COLO668 (cell line): ENCODE results near the gene ATP2B1.

Source experiments
- DNase-seq: peaks from one replicate; lab custom pipeline; 2025; ENCODE audit not compliant: unreplicated experiment; lab: John Stamatoyannopoulos, UW

Gene ATP2B1

DNA sequence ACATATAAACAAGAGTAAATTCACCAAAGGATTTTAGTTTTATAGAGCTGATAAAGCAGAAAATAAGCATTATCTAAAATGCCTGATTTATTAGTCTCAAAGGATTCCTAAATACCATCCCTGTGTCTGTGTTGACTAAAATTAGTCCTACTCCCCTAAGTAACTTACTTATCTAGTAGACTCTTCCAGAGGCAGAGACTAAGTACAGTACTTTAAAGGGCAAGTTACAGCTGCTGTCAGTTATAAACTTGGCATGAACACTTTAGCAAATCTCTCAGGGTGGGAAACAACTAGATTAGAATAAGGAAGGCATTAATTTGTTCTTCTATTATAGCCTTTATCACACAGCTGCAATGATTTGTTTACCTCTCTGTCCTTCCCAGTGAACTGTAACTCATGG is 46.0 kb downstream of the ATP2B1 start:
- DNase-seq = no peak

DNA sequence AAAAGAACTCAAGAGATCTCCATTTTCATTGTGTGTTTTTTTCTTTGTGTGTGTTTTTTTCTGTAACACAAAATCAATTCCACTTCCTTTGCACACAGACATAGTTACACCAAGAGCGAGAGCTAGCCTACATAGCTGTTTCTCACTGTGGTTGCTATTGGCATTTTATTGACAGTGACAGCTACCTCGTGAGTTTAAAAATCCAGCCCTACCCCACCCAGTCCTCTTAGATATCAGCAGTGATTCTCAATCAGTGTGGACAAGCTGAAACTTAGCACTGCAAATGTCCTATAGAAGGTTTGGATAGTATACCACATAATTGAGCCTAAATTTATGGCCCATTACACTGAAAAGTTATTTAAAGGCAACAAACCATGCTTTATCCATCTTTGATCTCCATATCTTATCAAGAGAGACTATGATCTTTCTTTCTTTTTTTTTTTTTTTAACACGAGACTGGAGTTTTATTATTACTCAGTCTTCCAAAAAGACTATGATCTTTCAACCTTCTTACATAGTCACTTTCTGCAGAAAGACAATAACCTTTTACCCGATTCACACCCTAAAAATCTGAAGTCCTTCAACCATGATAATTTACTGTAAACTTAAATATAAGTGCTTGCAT is 46.8 kb downstream of the ATP2B1 start:
- no peak for DNase-seq

- DNase-seq = no peak
Observed at GRCh38 chr12:89657739-89658138, 50.9 kb downstream of the ATP2B1 start.

GRCh38 chr12:89657066-89657465 is 51.6 kb downstream of the ATP2B1 start:
- no peak for DNase-seq

DNA sequence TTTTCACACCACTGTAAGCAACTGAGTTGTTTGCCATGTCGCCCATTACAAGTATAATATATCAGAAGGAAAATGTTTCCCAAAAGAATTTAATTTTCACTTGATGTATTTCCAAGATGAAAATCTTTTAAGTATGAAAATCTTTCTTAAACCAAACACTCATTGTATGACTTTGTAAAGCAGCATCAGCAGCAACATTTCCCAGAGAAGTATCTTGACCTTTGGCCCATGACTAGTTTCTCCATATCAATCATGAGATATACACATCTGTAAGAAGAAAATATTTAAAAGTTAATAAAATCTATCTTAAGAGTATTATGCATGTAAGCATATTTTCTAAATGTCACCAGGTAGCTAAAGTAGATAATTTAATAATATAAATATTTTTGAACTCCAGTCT is 52.8 kb downstream of the ATP2B1 start:
- no peak for DNase-seq

DNA sequence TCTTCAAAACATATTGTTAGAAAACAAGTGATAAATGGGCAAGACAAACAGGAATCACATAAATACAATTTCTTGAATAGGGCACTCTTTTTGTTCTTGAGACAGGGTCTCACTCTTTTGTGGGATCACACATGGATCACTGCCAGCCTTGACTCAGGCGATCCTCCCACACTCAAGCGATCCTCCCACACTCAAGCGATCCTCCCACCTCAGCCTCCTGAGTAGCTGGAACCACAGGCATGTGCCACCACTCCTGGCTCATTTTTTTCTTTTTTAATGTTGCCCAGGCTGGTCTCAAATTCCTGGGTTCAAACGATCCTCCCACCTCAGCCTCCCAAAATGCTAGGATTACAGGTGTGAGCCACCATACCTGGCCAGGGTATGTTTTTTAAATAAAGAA is 57.4 kb downstream of the ATP2B1 start:
- DNase-seq = no peak

GRCh38 chr12:89650239-89650638 is 58.4 kb downstream of the ATP2B1 start:
- DNase-seq = no peak

DNA sequence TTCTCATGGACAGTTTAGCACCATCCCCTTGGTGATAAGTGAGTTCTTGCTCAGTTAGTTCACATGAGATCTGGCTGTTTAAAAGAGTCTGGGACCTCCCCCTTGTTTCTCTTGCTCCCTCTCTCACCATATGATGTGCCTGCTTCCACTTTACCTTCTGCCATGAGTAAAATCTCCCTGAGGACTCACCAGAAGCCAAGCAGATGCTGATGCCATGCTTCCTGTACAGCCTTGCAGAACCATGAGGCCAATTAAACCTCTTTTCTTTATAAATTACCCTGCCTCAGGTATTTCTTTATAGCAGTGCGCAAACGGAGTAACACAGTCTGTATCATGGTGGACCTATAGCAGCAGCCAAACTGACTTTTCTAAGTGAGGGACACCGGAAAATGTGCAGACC is 58.8 kb downstream of the ATP2B1 start:
- no peak for DNase-seq

GRCh38 chr12:89649139-89649538 is 59.5 kb downstream of the ATP2B1 start:
- no peak for DNase-seq

- DNase-seq = no peak
Observed at GRCh38 chr12:89648211-89648930, 60.3 kb downstream of the ATP2B1 start.

GRCh38 chr12:89645434-89645833 is 63.2 kb downstream of the ATP2B1 start:
- DNase-seq = no peak

DNA sequence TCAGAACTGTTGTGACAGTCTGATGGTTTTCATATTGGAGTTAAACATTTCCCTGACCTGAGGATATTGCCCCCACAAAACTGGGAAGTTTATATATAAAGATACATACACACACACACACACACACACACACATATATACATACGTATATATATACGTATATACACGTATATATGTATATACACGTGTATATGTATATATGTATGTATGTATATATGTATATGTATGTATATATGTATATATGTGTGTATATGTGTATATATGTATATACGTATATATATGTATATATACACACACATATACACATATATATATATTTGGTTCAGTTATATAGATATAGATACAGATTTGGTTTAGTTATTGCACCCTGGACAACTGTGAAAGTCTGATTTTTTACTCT is 65.7 kb downstream of the ATP2B1 start:
- no peak for DNase-seq

GRCh38 chr12:89636776-89637160 is 71.9 kb downstream of the ATP2B1 start:
- no peak for DNase-seq

DNA sequence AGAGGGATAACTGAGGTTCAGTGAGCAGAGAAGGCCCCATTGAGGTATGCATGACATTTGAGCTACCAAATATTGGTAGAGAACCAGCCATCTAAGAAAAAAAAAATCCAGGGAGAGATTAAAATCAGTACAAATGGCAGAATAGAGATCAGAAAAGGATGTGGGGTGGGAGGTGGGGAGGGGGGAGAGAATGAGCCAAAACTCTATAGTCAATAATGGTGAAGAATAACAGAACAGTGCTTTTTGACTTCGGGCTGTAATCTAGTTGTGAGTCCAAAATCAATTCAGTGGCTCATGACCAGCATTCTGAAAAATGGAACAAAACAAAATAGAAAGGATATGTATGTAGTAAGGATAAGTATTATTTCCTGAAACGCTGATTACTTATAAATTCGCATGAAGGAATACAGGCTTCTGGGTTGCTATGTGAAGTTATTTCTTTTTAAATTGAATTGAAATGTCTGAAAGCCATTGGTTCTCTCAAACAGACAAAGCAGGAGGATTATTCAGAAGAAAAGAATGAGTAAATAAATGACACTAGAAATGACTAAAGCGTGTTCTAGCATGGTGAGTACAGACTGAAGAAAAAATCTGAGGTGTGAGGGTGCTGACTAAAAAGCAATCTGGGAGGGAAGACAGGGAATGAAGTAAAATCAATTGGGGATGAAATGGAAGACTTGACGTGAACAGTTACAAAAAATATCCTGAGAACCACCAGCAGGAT is 72.4 kb downstream of the ATP2B1 start:
- DNase-seq = no peak

GRCh38 chr12:89634508-89634907 is 74.1 kb downstream of the ATP2B1 start:
- DNase-seq = no peak

GRCh38 chr12:89632778-89633177 is 75.9 kb downstream of the ATP2B1 start:
- DNase-seq = no peak

DNA sequence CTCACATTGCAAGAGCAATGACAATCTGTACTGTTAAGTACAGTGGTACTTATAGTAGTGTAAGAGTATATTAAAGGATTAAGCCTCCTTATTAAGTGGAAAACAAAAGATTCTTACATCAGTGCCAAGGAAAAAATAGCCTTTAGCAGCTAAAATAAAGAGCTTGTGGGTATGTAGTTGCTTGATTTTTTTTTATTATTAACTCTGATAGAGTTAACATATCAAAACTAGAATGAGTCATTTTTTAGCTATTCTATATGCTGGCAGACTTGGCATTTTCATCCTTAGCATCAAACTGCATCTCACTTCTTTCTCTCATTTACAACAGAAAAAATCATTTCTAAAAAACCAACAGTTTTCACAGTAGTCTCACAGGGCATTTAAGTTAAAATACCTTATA is 86.5 kb downstream of the ATP2B1 start:
- DNase-seq = no peak

DNA sequence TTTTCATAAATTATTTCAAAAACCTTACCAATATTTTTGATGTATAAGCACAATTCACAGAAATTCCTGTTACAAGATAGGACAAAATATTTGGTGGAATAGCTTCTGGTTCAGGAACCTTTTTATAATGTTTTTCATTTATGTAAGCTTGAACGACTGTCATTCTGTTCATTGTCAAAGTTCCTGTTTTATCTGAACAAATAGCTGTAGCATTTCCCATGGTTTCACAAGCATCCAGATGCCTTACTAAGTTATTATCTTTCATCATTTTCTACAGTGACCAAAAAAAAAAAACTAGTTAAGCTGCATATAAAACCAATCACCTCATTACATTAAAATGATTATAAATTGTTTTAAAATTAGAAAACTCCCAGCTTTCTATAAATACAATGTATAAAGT is 87.1 kb downstream of the ATP2B1 start:
- DNase-seq = no peak

DNA sequence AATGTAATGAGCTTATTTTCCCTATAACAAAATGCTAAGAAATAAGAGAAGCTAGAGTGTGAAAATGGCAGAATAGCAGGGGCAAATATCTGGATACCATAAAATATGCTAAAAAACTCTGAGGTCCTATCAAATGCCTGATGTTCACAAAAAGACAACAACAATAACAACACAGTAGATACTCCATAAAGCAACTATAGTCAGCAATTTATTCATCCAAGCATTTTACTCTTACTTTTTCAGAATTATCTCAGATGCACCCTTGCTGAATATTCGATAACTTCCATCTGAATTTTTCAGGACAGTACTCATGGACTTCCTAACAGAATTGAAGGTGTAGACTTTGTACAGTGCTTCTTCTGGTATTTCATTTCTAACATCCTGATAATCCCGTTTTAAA is 88.9 kb downstream of the ATP2B1 start:
- DNase-seq = no peak

DNA sequence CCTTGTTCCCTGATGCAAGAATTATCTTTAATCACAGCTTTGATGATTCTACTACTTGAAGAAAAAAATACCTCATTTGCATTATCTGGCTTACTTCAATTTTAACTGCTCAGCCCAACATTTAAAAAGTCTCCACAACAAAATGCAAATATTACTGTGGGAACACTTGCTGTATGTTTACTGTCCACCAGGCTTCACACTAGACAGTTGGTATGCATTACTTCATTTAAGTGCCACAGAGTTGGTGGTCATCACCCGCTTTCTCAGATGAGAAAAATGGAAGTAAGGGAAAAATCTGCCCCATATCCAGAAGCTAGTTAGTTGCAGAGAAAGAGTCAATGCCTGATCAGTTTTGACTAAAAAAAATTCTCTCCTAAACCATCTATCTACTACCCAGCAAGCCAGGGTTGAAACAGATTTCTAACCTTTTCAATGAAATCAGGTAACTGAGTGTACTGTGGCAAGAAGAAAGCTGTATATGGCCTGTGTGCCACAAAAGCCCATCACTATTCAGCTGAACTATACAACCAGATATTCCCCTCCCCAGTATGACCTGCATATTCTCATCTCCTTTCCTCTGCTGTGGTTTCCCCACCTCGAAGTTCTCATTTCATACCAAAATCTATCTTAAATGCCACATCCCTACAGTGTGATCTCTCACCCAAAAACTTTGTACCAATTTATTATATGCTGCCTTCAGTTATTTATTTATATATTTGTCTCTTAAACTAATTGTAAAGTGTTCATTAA is 90.3 kb downstream of the ATP2B1 start:
- no peak for DNase-seq

GRCh38 chr12:89610366-89610765 is 98.3 kb downstream of the ATP2B1 start:
- DNase-seq = no peak

- no peak for DNase-seq
Observed at GRCh38 chr12:89603678-89604077, 105.0 kb downstream of the ATP2B1 start.
